HG03521 (cell line): Measurements from ENCODE around the gene TBC1D9.

Source experiments
- ATAC-seq: cut with Tn5 transposase; IDR thresholded peaks from one replicate; pipeline ENCODE4 v1.9.1; 2021; ENCODE audit warnings: mild to moderate bottlenecking, moderate library complexity; ENCODE audit not compliant: unreplicated experiment

Gene TBC1D9

DNA sequence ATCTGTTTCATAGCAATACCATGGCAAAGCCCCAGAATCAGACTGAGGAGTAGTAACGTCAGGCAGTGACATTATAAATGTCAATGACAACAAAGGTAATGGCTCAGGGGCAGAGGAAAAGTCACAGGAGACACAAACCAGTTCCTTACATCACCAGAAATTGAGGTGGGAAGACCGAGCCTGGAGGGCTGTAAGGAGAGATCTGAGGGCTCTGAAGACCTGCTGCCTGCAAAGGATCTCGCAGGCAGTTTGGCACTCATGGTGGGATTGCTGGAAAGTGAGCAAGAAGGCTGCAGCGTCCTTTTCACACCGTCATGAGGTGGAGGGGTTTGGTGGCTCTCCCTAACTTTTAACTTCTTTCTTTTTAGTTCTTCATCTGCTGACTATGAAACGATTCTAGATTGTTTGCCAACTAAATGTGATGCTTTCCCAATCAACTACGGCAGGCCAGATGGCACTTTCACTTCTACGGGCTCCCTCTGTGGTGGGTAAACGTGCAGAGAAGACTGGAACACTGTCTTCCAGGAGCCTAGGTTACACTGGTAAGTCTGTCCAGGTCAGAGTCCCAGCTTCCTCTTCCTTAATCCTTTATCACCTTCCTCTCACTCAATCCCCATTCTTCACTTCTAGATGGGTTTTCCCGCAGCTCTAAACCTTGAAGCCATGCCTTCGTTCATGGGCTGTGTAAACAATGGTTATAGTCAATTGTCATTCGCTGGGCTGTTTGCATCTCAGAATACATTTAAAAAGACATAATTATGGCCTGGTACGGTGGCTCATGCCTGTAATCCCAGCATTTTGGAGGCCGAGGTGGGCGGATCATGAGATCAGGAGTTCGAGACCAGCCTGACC, 58.2 kb downstream of the TBC1D9 start:
- no peak for ATAC-seq

- ATAC-seq, result no peak
These were observed 60.7 kb downstream of the TBC1D9 start for GRCh38 chr4:140695483-140695882.

DNA sequence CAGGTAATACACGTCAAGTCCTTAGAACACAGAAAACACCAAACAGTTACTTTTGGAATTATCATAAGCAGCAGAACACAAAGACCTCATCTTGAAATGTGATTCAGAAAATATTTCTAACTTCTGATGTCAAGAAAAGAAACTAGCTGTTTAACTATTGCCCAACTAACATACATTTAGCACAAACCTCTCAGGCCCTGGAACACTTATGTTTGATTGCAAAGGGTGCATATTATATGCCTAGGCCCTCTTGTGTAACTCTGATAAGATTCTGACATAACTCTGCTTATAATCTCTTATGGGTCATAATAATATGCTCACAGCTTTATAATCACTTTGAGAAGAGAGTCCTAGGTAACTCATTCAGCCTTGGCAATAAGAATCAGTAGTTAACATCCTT, 62.6 kb downstream of the TBC1D9 start:
- no peak for ATAC-seq

DNA sequence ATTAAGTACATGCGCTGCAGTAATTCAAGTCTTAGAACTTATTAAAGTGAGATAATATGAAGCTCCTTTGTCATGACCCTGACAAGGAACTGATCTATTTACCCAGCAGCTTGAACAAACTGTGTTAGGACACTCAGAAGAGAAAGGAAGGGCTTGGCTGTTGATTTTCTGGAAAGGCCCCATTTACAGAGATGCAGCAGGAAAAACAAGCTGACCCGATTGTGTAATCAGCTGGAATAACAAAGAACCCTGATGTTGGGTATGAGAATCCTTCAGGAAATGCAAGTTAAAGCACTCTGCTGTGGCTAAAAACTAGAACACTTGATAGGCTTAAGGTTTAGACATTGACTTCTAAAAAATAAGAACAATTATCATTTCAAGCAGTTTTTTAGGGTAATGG, 64.8 kb downstream of the TBC1D9 start:
- ATAC-seq, result no peak

DNA sequence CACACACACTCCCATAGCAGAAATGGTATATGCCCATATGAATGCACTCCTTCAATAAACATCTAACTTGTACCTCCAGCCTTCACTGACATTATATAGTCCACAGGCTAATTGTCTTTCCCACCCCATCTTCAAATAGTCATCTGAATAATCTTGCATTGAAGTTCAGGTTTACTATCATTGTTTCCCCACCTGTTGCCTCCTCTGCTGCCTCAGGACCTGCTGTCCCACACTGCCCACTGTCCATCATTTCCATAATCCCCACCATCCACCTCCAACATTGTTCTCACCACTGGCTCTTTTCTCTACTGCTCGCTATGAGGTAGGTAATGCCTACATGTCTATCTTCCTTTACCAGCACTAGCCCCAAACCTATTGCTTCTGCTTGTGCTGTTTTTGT, 66.1 kb downstream of the TBC1D9 start:
- no peak for ATAC-seq

DNA sequence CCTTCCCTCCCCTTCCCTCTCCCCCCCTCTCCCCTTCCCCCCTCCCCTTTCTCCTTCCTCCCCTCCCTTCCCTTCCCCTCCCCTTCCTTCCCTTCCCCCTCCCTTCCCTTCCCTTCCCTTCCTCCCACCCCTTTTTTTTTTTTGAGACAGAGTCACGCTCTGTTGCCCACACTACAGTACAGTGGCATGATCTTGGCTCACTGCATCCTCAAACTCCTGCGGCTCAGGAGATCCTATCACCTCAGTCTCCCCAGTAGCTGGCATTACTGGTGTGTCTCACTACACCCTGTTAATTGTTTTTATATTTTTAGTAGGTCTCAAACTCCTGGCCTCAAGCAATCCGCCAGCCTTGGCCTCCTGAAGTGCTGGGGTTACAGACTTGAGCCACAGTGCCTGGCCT, 66.6 kb downstream of the TBC1D9 start:
- no peak for ATAC-seq

- no peak for ATAC-seq
These were observed 67.2 kb downstream of the TBC1D9 start for GRCh38 chr4:140688711-140689598.

DNA sequence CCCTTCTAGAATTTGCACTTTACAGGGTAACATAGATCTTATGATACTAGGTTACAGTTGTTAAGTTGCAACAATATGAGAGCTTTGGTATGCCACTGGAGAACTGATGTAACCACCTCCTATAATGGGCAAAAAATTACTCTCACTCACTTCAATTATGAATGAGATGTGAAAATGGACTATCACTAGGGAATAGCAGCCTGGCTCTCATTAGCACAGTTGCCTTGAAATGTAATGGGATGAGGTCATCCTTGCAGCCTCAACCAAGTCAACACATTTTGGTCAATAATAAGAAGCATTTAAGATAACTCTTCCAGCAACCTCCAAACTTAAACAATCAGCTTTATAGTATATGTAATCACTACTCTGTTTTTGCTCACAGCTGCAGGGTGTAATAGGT, 69.4 kb downstream of the TBC1D9 start:
- no peak for ATAC-seq

- no peak for ATAC-seq
These were observed 71.9 kb downstream of the TBC1D9 start for GRCh38 chr4:140684314-140684713.

DNA sequence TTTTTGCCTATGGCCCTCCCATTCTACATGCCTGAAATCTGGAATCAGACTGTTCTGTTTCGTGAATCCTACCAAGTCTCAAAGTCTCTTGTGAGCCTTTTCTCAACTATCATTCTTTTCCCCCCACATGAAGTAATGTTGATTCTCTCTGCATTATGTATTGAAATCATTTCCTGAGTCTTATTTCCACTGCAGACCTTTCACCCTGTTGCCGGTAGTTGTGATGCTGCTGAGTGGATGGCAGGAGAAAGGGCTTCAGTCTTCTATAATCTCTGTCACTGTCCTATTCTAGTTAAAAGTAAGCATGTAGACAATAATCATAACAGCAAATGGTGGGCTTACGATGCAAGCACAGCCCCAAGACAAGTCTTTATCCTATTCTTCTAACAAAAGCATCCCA, 75.0 kb downstream of the TBC1D9 start:
- no peak for ATAC-seq

DNA sequence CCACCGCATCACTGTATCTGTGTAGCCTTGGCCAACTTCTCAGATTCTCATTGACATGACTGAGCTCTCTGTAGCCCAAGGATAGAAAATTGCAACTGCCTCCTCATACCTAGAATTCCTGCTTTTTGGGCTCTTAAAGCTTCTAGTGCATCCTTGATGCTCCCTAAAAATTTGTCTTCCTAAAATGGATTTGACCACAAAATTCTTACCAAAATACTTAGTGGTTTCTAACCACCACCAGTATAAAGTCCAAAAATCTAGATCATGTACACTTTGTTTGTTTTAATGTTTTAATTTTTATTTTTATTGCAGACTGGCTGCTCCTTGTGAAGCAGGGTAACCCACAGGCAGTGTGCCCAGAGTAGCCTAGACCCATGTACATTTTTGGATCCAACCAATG, 75.5 kb downstream of the TBC1D9 start:
- no peak for ATAC-seq

DNA sequence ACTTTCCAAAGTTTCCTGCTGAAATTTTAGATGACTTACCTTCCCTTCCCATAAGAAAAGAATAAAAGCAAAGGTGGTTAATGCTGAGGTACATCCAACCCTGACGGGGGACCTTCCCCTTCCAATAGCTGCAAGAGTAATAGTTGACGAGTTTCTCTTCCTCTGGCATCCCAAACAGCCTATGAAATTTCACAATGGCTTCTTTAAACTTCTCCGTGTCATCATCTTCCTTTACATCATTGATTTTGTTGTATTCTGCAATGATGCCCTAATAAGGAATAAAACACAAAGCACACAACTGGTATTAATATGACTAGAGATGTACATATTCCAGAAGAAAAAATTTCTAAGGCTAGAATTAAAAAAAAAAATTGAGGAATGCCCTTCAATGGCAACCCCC, 76.6 kb downstream of the TBC1D9 start:
- no peak for ATAC-seq

DNA sequence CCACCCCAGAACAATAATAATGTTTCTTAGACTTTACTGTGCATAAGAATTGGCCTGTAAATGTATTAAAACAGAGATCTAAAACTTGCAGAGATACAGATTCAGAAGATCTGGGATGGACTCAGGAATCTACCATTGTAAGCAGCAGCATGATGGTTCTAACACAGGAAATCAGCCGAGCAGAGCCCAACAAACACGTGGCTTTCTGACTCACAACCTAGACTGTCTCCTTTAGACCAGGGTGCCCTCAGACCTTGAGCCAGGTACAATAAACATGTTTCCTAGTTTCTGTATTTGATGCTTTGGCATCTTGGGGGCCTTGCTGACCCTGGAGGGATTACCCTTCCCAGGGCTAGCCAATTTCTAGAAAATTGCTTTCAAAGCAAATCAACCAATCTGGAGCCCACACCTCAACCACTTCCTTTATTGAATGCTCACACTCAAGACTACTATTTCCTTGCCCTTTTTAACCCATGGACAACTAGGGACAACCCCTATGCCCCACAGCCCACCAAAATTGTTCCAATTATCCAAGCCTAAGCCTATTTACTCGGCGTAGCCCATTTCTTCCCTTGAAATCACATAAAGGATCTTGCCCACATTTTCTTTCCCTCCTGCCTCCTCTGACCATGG, 80.5 kb downstream of the TBC1D9 start:
- no peak for ATAC-seq

- ATAC-seq, result no peak
These were observed 82.5 kb downstream of the TBC1D9 start for GRCh38 chr4:140673729-140674128.

DNA sequence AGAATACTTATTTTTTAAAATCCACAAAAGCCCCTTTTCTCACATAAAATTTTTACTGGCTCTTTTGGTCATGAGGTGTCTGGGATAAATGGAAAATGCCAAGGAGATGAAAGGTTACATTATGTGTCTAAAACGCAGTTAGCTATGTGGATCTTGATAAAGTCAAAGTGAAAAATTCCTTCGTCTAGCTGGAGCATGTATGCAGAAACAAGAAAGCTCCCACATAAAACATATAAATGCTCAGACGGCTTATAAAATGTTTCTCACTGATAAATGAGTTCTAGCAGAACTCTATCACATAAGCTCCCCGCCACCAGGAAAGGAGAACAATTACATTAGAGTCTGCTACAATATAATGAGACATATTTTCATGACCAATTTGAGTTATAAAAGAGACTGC, 83.8 kb downstream of the TBC1D9 start:
- ATAC-seq, result no peak

DNA sequence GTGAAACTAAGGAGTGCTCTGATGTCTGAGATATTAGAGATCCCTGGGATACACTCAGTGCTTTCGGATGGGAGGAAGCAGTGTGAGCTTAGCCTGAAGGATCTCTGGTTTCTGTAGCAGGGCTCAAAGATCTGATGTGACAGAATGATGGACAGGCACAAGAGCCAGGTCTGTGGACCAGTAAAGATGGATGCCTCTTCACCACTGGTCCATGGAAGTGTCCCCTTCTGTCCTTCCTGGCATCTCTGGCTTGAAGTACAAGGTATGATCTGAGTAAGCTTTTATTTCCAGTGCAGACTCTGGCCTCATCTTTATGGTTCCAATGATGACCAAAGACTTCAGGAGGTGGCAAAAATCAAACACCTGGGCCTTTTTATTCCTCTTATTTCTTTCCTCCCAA, 88.1 kb downstream of the TBC1D9 start:
- ATAC-seq, result no peak

- ATAC-seq, result no peak
These were observed 89.1 kb downstream of the TBC1D9 start for GRCh38 chr4:140666889-140667614.

- ATAC-seq, result no peak
These were observed 93.9 kb downstream of the TBC1D9 start for GRCh38 chr4:140662082-140662869.

- ATAC-seq, result no peak
These were observed 94.6 kb downstream of the TBC1D9 start for GRCh38 chr4:140661550-140661949.
